LNCaP clone FGC (cell line): ENCODE results near the gene CDC14A.

Experiments
- DNase-seq: peaks from one replicate; pipeline ENCODE4 v3.0.0-alpha.2; 2011; ENCODE audit warnings: low read depth
- H3K4me3 ChIP-seq: 2 replicates; pipeline ENCODE4 v1.5.1; 2011; ENCODE audit warnings: mild to moderate bottlenecking, low read depth, low read length, control low read depth
- CTCF ChIP-seq: IDR thresholded peaks from 2 replicates; pipeline ENCODE4 v1.5.1; 2012; ENCODE audit warnings: mild to moderate bottlenecking; ENCODE audit not compliant: control insufficient read depth, insufficient read depth; ENCODE audit errors: extremely low read depth

The CDC14A gene

GRCh38 chr1:100443811-100444571, 91.7 kb downstream of the CDC14A start:
- H3K4me3 ChIP-seq, result no peak overlapping the region

GRCh38 chr1:100445565-100445964, 93.3 kb downstream of the CDC14A start:
- DNase-seq, result no peak
- no peak overlapping the region for H3K4me3 ChIP-seq
- no peak for TF ChIP-seq CTCF

More at GRCh38 chr1:100443811-100444571, 91.7 kb downstream of the CDC14A start:
- DNase-seq, result no peak
- no peak for TF ChIP-seq CTCF

- DNase-seq, result peak; percentile 95
- no peak overlapping the region for H3K4me3 ChIP-seq
- TF ChIP-seq CTCF, result no peak
Observed at GRCh38 chr1:100448366-100448765, 96.1 kb downstream of the CDC14A start.

GRCh38 chr1:100449477-100449876, 97.2 kb downstream of the CDC14A start:
- no peak for DNase-seq
- no peak for TF ChIP-seq CTCF
- H3K4me3 ChIP-seq, result no peak overlapping the region

- DNase-seq, result peak; percentile 91
- H3K4me3 ChIP-seq, result no peak overlapping the region
- TF ChIP-seq CTCF, result no peak
Observed at GRCh38 chr1:100452641-100453040, 100.3 kb downstream of the CDC14A start.

- H3K4me3 ChIP-seq, result no peak overlapping the region
- TF ChIP-seq CTCF, result peak; percentile 27; the same call in 1 of the 2 replicates
- no peak for DNase-seq
Observed at GRCh38 chr1:100455478-100456072, 103.3 kb downstream of the CDC14A start.
